Retinal pigment epithelial cell (primary cell): ENCODE measurements around the gene DLGAP1.

Source experiments
- DNase-seq: peaks from one replicate; pipeline ENCODE4 v3.0.0-alpha.2; 2010; ENCODE audit warnings: low read depth
- H3K4me3 ChIP-seq: 2 replicates; pipeline ENCODE4 v1.5.1; 2011; ENCODE audit warnings: mild to moderate bottlenecking, low read length, control low read depth, moderate library complexity
- CTCF ChIP-seq: conservative IDR thresholded peaks from 2 replicates; pipeline ENCODE4 v1.5.1; 2011; ENCODE audit warnings: low read depth, low read length, control low read depth, inconsistent platforms

The DLGAP1 gene

DNA sequence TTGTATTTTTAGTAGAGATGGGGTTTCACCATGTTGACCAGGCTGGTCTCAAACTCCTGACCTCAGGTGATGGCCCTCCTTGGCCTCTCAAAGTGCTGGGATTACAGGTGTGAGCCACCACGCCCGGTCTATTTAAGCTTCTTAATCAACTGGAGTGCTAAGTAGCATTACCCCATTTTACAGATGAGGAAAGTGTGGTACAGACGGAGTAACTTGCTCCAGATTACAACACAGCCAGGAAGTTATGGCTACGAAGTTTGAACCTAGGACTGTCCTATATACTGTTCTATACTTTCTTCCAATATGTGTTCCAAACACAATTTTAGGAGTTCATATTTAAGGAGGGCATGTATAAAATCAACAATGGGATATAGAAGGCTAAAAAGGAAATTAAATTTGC lies 807.5 kb downstream of the DLGAP1 start:
- TF ChIP-seq CTCF: no peak
- no peak overlapping the region for H3K4me3 ChIP-seq

DNA sequence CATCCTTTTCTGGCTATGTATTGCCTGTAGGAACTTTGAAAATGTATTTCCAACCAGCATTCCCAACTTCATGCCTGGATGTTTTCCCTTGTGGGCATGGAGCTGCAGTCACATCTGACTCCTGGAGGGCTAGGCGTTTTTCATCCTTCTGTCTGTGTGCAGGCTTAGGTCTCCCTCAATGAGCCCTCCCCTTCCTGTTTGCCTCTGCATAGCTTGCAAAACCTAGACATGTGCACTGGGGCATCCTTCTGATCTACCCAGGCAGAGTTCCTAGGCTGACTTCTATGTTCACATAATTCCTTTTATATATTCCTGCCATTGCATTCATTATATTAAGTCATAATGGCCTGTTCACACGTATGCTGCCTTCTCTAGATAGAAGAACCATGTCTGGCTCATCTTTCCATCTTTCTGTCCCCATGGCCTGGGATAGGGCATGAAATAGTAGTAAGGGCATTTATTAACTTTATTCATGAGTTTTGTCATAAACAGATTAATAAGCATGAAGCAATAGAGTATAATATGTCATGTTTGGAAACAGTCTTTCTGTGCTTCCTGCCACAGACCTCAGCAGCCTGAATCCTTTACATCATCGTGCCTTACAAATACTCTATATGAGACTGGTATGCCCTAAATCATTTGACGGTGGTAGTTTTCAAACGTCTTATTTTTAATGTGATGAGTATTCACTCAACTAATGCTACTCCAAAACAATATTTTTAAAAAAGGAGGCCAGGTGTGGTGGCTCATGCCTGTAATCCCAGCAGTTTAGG lies 809.5 kb downstream of the DLGAP1 start:
- no peak for DNase-seq
- no peak overlapping the region for H3K4me3 ChIP-seq
- TF ChIP-seq CTCF: no peak

More for the DNA sequence above, 807.5 kb downstream of the DLGAP1 start:
- no peak for DNase-seq

DNA sequence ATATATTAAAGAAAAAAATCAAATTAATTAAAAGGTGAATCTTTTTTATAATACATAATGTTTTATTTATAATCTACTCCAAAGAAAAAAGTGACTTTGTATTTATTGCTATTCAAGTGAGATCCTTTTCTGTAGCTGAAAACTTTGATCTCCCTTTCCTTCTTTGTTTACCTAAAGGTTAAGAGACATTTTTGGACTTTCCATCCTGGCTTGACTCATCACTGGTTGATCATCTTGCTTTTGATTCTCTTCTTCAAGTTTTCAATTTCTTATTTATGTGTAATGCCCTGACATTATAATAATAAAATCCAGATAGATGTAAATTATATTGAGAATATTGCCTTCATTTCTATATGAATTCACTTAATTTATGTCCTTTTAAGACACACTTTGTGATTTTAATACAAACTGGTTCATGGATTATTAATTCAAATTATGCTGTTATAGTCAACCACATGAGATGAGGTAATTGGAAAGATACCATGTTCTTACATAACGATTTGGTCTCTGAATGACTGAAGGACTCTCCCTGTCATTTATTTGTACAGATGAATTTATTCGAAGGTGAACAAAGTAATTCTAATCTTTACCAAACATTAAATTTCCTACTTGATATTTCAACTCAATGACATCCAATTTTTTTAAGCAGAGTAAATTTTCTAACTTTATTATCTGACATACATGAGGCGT lies 820.7 kb downstream of the DLGAP1 start:
- no peak overlapping the region for H3K4me3 ChIP-seq
- TF ChIP-seq CTCF: no peak
- no peak for DNase-seq

DNA sequence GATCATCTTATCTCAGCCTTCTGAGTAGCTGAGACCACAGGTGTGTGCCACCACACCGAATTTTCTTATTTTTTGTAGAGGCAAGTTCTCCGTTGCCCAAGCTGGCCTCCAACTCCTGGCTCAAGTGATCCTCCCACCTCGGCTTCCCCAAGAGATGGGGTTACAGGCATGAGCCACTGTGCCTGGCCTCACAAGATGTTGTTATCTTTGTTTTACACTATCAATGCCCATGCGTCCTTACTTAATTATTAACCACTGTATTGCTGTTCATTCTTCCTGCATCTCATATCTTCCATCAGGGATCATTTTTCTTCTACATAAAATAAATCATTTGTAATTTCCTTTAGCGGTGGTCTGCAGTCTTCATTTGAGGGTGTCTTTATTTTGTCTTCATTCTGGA lies 823.2 kb downstream of the DLGAP1 start:
- DNase-seq: no peak
- no peak overlapping the region for H3K4me3 ChIP-seq
- TF ChIP-seq CTCF: no peak

DNA sequence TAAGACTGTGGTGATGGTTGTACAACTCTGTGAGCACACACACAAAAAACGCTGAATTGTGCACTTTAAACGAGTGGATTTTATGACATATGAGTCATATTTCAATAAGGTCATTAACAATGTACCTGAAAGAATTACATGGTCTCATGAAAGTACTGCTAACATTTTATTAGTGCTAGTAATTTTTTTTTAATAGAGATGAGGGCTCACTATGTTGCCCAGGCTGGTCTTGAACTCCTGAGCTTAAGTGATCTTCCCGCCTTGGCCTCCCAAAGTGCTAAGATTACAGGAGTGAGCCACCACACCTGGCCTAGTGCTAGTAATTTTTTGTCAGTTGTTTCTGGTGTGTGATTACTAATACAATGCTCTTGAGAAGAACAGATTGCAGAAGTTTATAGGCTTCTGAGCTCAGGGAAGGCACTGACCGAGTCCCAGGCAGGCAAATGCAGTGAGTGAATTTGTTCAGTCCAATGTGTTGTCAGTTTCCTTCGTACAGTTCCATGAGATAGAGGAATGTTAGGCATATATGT lies 828.1 kb downstream of the DLGAP1 start:
- DNase-seq: no peak
- no peak overlapping the region for H3K4me3 ChIP-seq
- no peak for TF ChIP-seq CTCF

DNA sequence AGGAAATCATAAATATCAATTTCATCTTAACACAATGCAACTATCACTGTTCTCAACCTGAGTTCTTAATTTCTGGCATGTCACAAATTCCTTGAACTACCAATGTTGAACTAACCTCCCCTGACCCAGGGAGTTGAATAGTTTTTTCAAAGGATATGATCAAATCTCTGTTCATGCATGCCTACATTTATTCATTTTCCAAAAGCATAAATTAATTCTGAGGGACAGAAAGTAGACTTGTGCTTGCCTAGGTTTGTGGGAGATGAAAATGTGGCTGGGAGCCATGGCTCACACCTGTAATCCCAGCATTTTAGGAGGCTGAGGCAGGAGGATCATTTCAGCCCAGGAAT lies 829.4 kb downstream of the DLGAP1 start:
- no peak overlapping the region for H3K4me3 ChIP-seq
- no peak for DNase-seq
- no peak for TF ChIP-seq CTCF
